ENCODE data around the gene TMED10.

Gene TMED10

DNA sequence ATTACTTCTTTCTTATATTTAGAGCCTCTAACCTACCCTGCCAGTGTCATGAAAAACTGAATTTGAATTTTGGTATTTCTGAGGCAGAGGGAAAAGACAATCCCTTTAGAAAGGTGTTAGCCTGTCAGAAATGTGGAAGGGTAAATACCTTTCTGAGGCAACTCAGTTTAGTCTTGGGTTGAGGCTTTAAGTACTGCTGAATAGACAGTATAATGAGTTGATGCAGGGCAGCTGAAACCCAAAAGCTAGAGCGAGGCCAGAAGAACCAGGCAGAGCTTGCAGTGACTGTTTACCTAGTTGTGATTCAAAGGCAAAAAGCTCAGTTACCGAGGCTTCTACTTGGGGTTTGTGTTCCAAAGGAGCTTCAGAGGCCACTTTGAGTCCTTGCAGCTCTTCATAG lies 88.3 kb downstream of the TMED10 start:
- ChIA-PET POLR2A (ENCODE audit: low non-redundant PET) (no interaction called here), CTCF (interaction anchor here (0.5 to 2.6 kb wide), 30 partner anchors 9 to 859 kb away, joined by 3 to 25 read pairs (median 3); no protein-coding TSS in a partner anchor)
- no peak for TF ChIP-seq CTCF (conservative IDR thresholded peaks at IDR 0.05; ENCODE audit: low read depth)
- DNase-seq (ENCODE audit: low spot score) = no peak
- no peak overlapping the region for H3K27ac ChIP-seq

DNA sequence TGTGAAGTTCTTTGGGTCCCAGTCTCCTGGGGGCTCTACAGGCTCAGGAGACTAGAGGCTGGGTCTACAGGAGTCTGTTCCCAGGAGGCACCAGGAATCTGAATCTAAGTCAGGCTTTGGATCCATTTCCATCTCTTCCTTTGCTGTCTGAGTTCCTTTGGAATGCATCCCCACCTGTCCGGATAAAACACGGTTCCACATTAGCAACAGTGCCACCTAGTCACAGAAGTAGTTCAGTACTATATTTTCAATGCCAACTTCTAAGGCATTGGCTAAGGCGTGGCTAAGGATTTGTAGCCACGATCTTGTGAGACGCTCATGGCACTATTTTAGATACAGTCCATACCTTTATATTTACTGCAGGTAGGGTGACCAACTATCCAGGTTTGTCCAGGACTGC lies 91.9 kb downstream of the TMED10 start:
- 0 out of 2 replicates have a peak, but pooled peaks have one; percentile 17 for TF ChIP-seq CTCF (conservative IDR thresholded peaks at IDR 0.05; ENCODE audit: low read depth)
- ChIA-PET CTCF (interaction anchor here (0.5 to 1.2 kb wide), 2 partner anchors 47 to 178 kb away, joined by 3 to 4 read pairs; no protein-coding TSS in a partner anchor), POLR2A (ENCODE audit: low non-redundant PET) (no interaction called here)
- peak; percentile 33 for DNase-seq (ENCODE audit: low spot score)
- no peak overlapping the region for H3K27ac ChIP-seq

- ChIA-PET CTCF (interaction anchor here (0.9 to 1.6 kb wide), 4 partner anchors 73 to 222 kb away, joined by 3 to 7 read pairs (median 5); no protein-coding TSS in a partner anchor), POLR2A (ENCODE audit: low non-redundant PET) (no interaction called here)
- DNase-seq (ENCODE audit: low spot score) = no peak
- no peak overlapping the region for H3K27ac ChIP-seq
- TF ChIP-seq CTCF (conservative IDR thresholded peaks at IDR 0.05; ENCODE audit: low read depth) = no peak
Observed at GRCh38 chr14:75083271-75083670, 93.1 kb downstream of the TMED10 start.

DNA sequence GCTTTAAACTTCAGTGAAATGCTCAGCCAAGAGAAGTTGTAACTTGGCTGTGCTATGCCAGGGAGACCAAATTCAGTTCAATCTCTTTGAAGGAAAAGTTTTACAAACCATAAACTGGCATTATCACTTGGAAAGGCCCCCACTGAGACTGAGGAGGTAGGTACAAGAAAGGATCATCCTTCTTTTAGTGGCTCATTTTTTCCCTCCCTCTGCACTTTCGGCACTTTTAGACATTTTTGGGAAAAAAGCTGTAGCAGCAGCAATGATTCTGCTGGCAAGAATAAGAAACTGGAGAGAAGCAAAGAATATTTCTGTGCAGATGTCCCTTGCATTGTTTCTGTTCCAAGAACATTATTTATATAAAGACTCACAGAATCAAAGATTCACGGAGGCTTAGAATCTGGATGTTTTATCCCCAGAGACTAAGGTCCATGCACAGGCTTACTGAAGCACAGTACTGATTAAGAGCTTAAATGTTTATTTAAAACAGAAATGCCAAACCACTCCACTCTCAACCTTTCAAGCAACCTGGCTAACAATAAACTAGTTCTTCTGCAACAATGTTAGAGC lies 94.7 kb downstream of the TMED10 start:
- ChIA-PET POLR2A (ENCODE audit: low non-redundant PET) (no interaction called here), CTCF (interaction anchor here (0.5 kb wide), 1 partner anchor 50 kb away, joined by 5 read pairs; no protein-coding TSS in a partner anchor)

More for the DNA sequence above, 94.7 kb downstream of the TMED10 start:
- TF ChIP-seq CTCF (conservative IDR thresholded peaks at IDR 0.05; ENCODE audit: low read depth) = no peak
- no peak overlapping the region for H3K27ac ChIP-seq
- no peak for DNase-seq (ENCODE audit: low spot score)
